ENCODE results near the gene TBX15.

The TBX15 gene

GRCh38 chr1:119001181-119002027 lies 13.3 kb upstream of the TBX15 start:
- DNase-seq: no peak

DNA sequence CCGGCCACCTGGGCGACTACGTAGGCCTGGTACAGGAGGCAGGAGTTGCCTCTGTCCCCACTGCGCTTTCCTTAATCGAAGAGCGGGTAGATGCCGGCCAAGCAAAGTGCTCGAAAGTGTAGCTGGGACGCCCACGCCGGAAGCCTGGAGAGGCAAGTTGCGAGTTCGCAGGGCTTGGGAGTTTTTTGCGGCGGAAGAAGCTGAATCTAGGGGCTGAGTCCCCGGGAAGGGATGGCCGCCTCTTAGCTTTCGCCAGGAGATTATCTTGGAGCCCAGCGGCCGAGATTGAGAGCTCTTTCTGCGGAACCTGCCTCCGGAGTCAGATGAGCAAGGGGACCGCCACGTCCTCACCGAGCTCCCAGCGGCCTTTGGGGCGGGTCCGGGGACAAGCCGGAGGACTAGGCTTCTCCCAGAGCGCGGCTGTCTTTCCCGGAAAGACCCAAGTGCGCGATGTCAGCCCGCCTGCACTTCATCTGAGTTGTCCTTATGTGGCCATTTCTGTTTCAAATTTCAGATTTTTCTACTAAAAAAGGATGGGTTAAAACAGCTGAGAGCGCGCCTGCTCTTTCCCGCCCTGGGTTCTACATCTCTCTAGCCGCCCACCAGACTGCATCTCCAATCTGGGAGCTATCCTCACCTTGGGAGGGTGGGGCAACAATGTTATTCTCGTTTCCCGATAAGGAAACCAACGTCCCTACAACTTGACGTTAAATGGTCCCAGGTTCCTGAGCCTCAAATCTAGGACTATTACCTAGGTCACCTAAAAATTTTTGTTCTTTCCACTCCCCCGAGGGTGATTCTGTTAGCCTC lies 12.4 kb upstream of the TBX15 start:
- no peak for DNase-seq

DNA sequence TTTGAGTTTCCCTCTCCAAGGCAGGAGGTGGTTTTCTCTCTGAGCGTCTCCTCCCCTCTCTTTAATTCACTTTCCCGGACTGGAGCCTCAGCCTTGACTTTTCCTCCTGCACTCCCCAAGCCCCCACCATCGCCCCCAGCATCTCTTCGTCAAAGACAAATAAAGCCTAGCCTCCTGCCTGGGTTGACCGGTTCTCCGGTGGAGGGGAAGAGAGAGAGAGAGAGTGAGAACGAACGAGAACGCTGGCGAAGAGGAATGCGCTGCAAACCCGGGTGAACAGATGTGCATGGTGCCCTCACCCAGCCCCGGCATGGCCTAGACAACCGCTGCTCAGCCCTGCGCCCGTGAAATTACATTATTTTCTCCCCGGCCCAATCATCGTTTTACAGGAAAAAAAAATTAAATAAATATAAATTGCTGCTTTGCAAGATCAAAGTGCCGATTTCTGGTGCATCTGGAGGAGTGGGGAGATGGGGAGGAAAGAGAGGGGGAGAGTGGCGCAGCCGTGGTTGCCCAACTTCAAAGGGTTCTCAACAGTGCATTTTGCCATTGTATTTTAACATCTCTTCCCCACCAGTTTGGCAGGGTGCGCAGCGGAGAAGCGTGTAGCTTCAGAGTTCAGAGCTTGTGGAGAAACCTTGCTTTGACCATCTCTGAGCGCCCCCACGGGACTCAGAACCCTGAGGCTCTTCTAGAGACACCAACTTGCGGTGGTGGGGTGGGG lies 11.4 kb upstream of the TBX15 start:
- DNase-seq: no peak

DNA sequence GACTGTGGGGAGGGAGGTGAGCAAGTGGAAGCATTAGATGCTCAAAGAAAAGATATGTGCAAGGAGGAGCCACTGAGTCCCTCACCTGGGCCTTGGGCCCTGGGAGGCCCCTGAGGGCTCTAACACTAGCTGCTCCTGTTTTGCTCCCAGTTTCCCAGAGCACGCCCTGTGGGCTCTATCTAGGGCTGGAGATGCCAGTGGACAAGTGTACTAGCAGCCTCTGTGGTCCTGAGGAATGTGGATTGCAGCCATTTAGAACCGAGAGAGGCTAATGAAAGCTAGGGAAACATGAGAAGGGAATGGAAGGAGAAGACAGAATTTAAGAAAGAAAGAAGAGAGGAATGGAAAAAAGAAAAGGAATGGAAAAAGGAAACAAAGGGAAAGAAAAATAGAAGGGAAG lies 10.0 kb upstream of the TBX15 start:
- no peak for DNase-seq

DNA sequence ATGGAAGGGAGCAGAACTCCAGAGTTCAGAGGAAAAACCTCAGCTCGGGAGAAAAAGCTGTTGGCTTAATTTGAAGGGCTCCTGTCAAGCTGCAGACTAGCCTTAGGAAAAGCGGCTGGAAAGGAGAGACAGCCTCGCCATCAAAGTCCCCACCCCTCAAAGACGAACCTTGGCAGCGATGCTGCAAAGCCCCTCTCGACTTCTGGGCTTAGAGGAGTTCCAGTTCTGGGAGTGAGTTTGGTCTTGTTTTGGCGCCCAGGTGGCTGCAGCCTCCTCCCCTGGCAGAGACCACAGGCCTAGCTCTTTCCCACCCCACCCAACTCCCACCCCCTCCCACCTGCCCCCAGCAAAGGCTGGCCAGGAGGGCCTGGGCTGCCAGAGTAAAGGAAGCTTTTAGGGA lies 9.1 kb upstream of the TBX15 start:
- no peak for DNase-seq

- no peak for DNase-seq
These were observed 7.3 kb upstream of the TBX15 start for GRCh38 chr1:118995312-118996016.

- DNase-seq: no peak
These were observed 5.5 kb upstream of the TBX15 start for GRCh38 chr1:118993700-118994026.

DNA sequence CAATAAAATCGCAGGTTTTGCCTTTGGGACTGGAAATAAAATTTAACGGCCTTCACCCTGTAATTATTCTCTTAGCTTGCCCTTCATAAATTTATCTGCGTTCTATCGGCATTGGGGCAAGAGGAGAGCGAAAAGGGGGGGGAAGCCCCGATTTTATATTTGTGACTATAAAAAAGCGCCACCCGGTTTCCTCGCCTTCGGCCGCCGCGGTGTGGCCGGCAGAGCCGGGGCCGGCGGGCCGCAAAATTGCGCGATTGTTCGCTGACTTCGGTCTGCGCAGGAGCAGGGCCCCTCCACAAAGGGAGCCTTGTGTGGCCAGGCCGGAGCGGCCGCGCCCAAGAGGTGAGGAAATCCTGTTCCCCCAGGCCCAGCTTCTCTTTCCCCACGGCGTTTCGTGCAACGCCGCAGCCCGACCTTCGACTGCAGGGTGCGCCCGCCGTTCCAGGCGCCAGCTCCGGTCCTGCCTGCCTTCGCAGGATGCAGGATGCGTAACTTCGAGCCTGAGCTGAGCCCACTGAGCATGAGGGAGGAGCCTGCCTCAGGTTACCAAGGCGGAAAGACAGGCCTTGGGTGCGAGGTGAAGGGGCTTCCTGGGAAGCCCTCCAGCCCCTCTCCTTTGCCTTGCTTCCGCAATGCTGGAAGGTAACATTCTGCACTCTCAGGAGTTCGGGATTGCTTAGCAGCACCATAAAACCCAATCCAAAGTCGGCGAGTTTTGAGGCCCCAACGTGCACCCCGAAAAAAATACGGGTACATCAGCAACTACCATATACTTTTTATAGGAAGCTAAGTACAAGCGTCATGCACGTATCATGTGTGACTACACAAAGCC lies 4.9 kb upstream of the TBX15 start:
- DNase-seq: no peak

DNA sequence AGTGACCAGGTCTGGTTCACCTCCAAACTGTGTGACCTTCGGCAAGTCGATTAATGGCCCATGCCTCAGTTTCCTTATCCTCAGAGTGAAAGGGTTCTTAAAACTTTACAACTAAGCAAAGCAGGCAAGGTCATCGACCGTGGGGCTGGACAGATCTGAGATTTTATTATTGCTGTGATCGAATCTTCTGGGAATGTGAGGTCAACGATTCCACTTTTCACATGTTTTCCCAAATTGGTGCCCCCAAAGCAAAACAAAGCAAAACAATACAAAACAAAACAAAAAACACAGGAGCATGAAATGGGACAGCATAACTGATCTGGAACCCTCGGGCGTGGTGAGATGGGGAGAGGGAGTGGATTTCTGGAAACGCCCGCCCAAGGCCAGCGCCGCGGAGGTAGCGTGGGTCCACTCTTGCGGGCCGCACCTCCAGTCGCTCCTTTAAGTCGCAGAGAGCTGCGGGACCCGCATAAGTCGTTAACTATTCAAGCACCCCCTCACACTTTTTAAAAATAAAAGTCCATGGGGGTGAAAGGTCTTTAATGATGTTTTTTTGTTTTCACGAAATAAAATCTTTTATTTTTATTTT lies 4.2 kb upstream of the TBX15 start:
- DNase-seq: no peak

- DNase-seq: no peak
These were observed 3.3 kb upstream of the TBX15 start for GRCh38 chr1:118991448-118991847.

DNA sequence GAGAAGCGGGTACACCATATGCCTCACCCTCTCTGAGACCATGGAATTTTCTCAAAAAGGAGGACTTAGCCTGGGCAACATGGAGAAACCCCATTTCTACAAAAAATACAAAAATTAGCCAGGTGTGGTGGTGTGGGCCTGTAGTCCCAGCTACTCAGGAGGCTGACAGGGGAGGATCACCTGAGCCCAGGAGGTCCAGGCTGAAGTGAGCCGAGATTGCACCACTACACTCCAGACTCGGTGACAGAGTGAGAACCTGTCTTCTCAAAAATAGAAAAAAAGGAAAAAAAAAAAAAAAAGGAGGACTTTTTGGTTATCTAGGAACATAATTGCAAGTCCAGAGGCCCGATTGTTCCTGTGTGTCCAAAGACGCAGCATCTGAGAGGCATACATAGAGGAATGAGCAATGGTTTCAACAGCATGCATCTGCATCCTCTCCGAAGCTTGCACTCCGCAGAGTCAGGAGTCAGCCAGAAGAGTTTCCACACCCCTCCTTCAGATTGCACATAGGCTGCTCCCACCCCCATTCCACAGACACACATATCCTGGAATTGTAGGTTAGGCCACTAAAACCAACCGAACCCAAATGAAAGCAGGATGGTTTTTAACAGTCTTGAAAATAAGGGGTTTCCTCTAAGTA lies 2.5 kb upstream of the TBX15 start:
- no peak for DNase-seq

DNA sequence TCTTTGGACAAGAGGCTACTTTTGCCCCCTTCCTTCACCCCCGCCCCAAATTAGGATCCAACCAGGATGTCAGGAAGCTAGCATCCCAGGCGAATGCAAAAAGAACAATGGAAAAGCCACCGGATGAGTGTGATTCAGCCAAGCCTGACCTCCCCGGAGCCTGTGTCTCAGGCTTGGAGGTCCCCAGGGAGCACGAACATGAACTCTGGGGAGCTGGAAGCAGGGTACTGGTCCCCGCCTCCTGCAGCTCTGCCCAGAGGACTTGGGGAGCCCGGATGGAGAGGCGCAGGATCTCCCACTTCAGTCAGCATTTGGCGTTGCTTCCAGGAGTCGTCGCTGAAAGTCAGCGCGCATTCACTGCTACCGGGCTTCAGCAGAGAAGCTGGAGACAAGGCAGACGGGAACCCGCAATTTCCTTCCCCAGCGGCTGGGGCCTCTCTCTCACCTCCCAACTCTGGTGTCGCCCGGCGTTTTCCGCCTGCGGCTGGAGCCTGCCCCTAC lies 1.8 kb upstream of the TBX15 start:
- DNase-seq: no peak

DNA sequence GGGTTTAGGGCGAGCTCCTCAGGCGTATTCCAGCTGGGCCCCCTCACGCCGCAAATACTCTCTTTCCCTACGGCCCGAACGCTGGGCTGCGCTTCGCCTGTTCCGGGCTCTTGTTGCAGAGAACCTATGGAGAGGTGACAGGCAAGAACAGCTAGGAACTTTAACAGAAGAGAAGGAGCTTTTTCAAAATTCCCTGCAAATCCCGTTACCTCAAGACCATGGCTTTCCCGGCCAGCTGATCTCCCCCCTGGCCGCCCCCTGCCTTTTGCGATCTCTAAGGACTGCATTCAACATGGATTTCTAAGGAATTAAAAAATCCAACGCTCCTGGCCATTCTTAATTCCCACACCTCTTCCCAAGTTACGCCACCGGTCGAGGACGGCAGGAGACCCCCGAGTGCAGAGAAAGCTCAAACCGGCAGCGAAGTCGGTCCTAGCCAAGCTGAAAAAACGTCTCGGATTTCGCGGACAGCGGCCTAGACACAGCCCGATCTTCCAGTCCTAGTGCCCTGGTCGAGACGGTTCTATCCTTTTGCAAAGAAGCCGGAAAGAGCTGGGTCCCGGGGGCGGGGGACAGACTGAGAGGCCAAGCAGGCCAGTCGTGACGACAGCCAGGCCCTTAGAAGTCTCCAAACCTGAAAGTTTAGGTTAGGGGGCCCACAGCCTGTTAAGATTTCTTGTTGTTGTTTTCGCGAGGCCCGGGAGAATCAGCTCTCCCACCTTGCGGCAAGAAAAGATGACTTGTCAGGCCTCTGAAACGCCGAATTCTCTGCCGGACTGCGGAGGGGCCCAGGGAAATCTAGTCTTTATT lies 1.1 kb upstream of the TBX15 start:
- DNase-seq: no peak

DNA sequence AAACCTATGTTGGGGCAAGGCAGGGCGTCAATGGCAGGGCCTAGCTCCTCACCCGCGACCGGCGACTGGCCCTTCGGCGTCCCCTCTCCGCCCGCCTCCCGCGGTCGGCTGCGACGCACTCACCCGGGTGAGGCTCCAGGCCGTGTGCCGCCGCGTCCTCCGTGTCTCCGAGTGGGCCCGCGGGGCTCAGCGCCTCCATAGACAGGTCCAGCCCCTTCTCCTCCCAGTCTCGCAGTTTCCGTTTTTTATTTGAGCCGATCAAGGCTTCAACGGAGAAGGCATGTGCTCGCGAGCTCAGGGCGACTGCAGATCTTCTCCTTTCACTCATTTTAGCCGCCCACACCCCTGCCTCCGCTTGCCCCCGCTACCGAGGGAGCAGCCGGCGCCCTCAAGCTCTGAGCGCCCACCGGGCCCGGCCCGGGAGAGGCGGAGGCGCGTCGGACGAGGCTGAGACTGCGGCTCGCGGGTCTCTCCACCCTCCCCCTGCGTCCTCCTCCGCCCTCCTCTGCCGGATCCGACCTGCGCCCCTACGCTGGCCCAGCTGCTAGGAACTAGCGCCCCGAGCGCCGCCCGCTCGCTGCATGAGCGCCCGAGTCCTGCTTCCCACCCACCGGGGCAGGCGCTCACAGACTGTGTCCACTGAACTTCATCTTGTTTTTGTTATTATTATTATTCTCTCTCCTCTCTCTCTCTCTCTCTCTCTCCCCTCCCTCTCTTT lies 516 bp downstream of the TBX15 start:
- no peak for DNase-seq

GRCh38 chr1:118986555-118987467 lies 1.3 kb downstream of the TBX15 start:
- no peak for DNase-seq

DNA sequence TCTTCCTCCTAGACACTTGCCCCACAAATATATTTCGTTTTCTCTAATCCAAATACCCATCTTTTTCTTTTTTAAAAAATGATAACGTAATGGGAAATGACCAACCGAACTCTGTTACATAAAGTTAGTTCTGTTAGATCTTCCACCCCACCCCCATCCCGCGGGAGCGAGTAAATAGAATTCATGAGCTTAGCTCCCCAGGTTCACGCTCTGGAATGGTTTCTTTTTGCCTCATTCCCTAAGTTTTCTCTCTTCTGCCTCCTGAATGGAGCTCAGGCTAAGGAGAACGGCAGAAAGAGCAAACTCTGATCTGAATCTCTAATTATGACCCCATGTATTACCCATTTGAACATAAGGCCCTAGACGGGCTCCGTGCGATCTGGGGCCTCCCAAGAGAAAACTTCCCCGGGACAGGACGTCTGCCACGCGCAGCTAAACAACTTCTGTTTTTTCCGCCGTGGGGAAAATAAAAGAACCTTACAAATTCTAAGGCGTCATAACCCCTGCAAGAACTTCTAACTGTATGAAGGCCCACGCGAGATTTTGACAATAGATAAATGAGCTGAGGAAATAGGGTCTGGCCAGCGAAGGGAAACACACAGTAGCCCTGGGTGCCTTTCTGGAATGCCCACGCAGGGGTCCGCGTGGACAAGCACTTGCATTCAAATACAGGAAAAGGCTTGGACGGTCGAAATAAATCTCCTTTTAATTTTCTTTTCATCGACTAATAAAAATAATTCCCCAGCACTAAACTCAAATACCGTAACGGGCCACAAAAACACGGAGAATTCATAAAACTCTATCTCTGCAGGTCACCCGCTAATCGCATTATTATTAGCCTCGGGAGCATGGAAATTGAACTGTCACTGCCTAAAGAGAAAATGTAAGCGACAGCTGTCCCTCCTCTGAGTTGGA lies 2.2 kb downstream of the TBX15 start:
- DNase-seq: no peak
